Testis (tissue), 3 donors: ENCODE data around the gene SGSM2. TPM values are rescaled to one million over a fixed set of nuclear protein-coding genes. Genes with fewer than 3 reads are reported as not detected.

Experiments used
- DNase-seq: peaks from one replicate; pipeline ENCODE4 v3.0.0-alpha.2; 2019
- H3K27ac ChIP-seq, 2 donors: fragments of 200-600 bp; sonication (generic); one replicate each; pipeline ENCODE4 v1.5.1; 2019
- H3K27me3 ChIP-seq: fragments of 200-600 bp; sonication (generic); one replicate; pipeline ENCODE4 v1.5.1; 2019
- H3K36me3 ChIP-seq: fragments of 200-600 bp; sonication (generic); one replicate; pipeline ENCODE4 v1.5.1; 2017; ENCODE audit warnings: low read depth; ENCODE audit errors: missing control alignments
- H3K4me1 ChIP-seq: fragments of 200-600 bp; sonication (generic); one replicate; pipeline ENCODE4 v1.5.1; 2019
- H3K4me3 ChIP-seq, 2 donors: fragments of 200-600 bp; sonication (generic); one replicate each; pipeline ENCODE4 v1.5.1; 2017 to 2019
- H3K9me3 ChIP-seq: fragments of 200-600 bp; sonication (generic); one replicate; pipeline ENCODE4 v1.5.1; 2017
- POLR2A ChIP-seq: fragments of 450-650 bp; IDR thresholded peaks from one replicate; pipeline ENCODE4 v1.6.1; 2017; ENCODE audit warnings: antibody characterized with exemption, mild to moderate bottlenecking, moderate library complexity
- WGBS, 2 donors: methylation state at CpG; one replicate each; pipeline ENCODE4 v1.1.5; 2018; 5-methylcytosine and 5-hydroxymethylcytosine counted together
- intact Hi-C: fragments of 100-400 bp; cut with DNase I; formaldehyde crosslinking; loops from one replicate; pipeline ENCODE4 v1.15.1; 2023; ENCODE audit warnings: low total_unique reads
- polyA plus RNA-seq: library from polyadenylated mRNA; stranded (reverse); fragments of 350-450 nt; fragmentation: Illumina TruSeq; extraction: RNeasy Lipid Tissue Mini Kit (QIAGEN cat#74804); gene quantifications from one replicate; pipeline ENCODE4 v1.2.3, GENCODE V29; 2014; ENCODE audit warnings: low read depth, low replicate concordance; ENCODE audit not compliant: insufficient read depth
- total RNA-seq, 2 donors: library from RNA; depleted of rRNA; stranded (reverse); fragments of >200 nt; gene quantifications; one replicate each; pipeline ENCODE4 v1.2.3, GENCODE V29; 2016
- TF ChIP-seq, protein P1 (sequence below), 3 experiments: fragments of 450-650 bp in 2 of 3; fragments of 200-600 bp in 1 of 3; sonication (generic) in 1 of 3; IDR thresholded peaks; one replicate each; pipeline ENCODE4 v1.5.1; 2016 to 2019; ENCODE audit warnings: antibody characterized with exemption in 3 of 3, mild to moderate bottlenecking in 2 of 3, moderate library complexity in 1 of 3

Gene SGSM2
- total and polyA plus RNA-seq, 3 donors from 2014 or later = 54.1 to 88.9 (median 80.5) TPM

DNA sequence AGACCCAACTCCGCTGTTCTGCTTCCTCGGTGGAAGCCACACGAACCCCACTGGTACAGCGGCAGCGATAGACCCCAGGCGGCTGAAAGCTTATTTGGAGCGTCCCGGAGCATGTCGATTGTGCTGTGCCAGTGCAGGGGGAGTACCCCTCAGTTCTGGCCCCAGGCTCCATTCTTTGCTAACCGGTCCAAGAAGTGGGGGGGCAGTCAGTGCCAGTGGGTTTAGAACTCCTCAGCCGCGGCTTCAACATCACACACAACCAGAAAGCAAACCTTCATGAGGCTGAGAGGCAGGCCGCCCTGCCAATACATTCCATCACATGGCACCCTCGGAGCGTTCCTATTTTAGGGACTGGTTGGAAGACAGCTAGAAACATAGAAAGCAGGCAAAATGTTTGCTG, 65.2 kb downstream of the SGSM2 start:
- Histone ChIP-seq H3K4me3 (peak overlapping the region; percentile 93 to 97), H3K36me3 (no peaks in the 10 kb centered on the region), H3K27ac (peak overlapping the region; percentile 94 to 99), H3K4me1 (peaks cover 53% of the 10 kb centered on the region), H3K27me3 (no peaks in the 10 kb centered on the region), H3K9me3 (no peaks in the 10 kb centered on the region)
- intact Hi-C loops = no loop called here
- TF ChIP-seq POLR2A = no peak
- TF ChIP-seq, protein P1, sequence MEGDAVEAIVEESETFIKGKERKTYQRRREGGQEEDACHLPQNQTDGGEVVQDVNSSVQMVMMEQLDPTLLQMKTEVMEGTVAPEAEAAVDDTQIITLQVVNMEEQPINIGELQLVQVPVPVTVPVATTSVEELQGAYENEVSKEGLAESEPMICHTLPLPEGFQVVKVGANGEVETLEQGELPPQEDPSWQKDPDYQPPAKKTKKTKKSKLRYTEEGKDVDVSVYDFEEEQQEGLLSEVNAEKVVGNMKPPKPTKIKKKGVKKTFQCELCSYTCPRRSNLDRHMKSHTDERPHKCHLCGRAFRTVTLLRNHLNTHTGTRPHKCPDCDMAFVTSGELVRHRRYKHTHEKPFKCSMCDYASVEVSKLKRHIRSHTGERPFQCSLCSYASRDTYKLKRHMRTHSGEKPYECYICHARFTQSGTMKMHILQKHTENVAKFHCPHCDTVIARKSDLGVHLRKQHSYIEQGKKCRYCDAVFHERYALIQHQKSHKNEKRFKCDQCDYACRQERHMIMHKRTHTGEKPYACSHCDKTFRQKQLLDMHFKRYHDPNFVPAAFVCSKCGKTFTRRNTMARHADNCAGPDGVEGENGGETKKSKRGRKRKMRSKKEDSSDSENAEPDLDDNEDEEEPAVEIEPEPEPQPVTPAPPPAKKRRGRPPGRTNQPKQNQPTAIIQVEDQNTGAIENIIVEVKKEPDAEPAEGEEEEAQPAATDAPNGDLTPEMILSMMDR (IDR thresholded peaks at IDR 0.05) = no peak
- 15 to 20% methylated on average over 14 to 15 of the region's 15 CpGs for WGBS, 2 donors
- no peak for DNase-seq

DNA sequence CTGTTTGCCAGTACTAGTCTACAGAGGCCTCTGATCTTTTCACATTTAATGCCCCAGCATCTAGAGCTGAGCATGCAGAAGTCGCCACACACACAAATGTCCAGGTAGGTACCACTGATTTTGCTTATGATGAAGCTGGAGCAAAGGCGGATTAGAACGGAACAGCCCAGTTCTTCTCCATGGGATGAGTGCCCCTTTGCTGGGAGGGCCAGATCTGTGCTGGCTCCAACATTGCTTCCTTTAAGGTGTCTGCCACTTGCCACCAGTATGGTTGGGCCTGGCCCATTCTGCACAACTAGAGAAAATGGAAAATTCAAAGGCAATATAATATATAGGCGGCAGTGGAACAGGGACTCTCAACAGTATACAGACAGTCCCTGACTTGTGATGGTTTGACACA, 65.7 kb downstream of the SGSM2 start:
- DNase-seq = no peak
- Histone ChIP-seq H3K27me3 (no peaks in the 10 kb centered on the region), H3K4me1 (peaks cover 49% of the 10 kb centered on the region), H3K27ac (no peak overlapping the region), H3K36me3 (no peaks in the 10 kb centered on the region), H3K4me3 (no peak overlapping the region), H3K9me3 (no peaks in the 10 kb centered on the region)
- intact Hi-C loops = no loop called here
- TF ChIP-seq, protein P1 (IDR thresholded peaks at IDR 0.05) = no peak
- WGBS, 2 donors = 58 to 72% methylated on average over 3 to 4 of the region's 4 CpGs

DNA sequence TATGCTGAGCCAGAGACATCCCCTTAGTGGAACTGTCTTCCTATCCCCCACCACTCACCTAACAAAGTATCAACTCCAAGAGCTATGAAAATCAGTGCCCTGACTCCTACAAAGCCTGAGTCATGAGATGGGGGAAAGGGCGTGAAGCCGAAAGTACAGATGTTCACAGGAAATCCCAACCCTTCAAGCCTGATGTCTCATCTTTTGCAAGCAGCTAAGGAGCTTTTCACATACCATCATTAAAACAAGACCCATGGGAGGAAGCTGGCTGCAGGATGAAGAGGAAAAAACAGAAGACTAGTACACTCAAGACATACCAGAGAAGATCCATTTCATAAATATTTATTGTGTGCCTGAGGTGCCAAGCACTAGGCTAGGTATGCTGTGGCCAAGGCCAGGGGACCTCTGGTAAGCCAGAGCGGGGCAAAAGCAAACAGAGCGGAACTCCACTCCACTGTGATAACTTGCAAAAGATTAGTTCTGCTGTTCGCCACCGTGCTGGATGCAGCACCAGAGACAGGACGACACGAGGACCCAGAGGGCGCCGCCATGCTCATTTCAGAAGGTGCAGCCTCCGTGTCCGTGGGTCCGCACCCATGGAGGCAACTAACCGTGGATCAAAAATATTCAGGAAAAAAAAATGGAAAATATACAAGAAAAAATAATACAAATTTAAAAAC, 68.1 kb downstream of the SGSM2 start:
- no peaks in the 10 kb centered on the region for H3K27me3 ChIP-seq
- peaks cover 41% of the 10 kb centered on the region for H3K4me1 ChIP-seq
- no peak overlapping the region for H3K4me3 ChIP-seq
- WGBS, 2 donors = 60 to 61% methylated on average over 14 of the region's 14 CpGs
- peak overlapping the region; percentile 23 to 85 for H3K27ac ChIP-seq
- H3K36me3 ChIP-seq = no peaks in the 10 kb centered on the region
- intact Hi-C loops = no loop called here
- peak; percentile 36 for DNase-seq
- TF ChIP-seq POLR2A = no peak
- TF ChIP-seq, protein P1 (IDR thresholded peaks at IDR 0.05) = no peak
- no peaks in the 10 kb centered on the region for H3K9me3 ChIP-seq

DNA sequence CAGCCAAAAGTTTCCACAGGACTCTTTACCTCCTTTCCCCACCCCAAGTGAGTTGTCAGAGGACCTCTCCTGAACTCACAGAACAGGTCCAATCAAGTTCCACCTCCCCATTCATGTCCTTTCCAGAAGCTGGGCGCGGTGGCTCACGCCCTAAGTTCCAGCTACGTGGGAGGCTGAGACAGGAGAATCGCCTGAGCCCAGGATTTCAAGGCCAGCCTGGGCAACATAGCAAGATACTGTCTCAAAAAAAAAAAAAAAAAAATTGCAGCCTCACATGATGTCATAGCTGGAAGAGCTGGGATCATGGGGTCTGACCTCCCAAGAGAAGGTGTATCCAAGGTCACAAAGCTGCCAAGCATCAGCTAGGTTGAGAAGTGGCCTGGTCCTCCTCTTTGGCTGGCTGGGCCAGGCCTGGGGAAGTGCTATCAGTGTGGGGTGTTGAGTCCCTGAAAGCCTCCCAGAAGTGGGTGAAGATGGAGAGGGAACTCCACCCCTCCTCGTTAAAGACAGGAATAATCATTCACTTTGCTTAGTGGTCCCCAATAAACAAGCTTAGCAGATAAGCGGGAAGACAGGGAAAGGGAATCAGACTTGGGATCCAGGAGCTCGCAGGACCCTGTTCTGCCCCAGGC, 69.1 kb downstream of the SGSM2 start:
- no peaks in the 10 kb centered on the region for H3K27me3 ChIP-seq
- no peak for TF ChIP-seq POLR2A
- TF ChIP-seq, protein P1 (IDR thresholded peaks at IDR 0.05) = no peak
- intact Hi-C loops = no loop called here
- peaks cover 49% of the 10 kb centered on the region for H3K4me1 ChIP-seq
- no peaks in the 10 kb centered on the region for H3K9me3 ChIP-seq
- H3K36me3 ChIP-seq = no peaks in the 10 kb centered on the region
- 63 to 65% methylated on average over 8 of the region's 8 CpGs for WGBS, 2 donors
- peak; percentile 65 for DNase-seq
- H3K27ac ChIP-seq = peak overlapping the region; percentile 77 to 85
- no peak overlapping the region for H3K4me3 ChIP-seq
